KG1 (cell line): ENCODE results near the gene TLCD3B.
A peak's percentile ranks its signal among the peaks of the same experiment; 100 is the strongest.
"Not testable (repeated sequence)": the region's sequence is repeated elsewhere in the genome, so short reads cannot be mapped to it uniquely, and the experiment has no call there.

ENCODE experiments used
- DNase-seq: peaks from one replicate; lab custom pipeline; 2025; lab: John Stamatoyannopoulos, UW

Gene TLCD3B

GRCh38 chr16:30060836-30061554 lies 29.9 kb upstream of the TLCD3B start:
- DNase-seq, result no peak

GRCh38 chr16:30060346-30060745 lies 29.3 kb upstream of the TLCD3B start:
- no peak for DNase-seq

GRCh38 chr16:30054959-30055553 lies 24.0 kb upstream of the TLCD3B start:
- peak; percentile 10 for DNase-seq

GRCh38 chr16:30054451-30054850 lies 23.4 kb upstream of the TLCD3B start:
- DNase-seq, result no peak

GRCh38 chr16:30053376-30054015 lies 22.4 kb upstream of the TLCD3B start:
- DNase-seq, result no peak

- peak; percentile 73 for DNase-seq
Observed at GRCh38 chr16:30052671-30053372, 21.8 kb upstream of the TLCD3B start.

- no peak for DNase-seq
Observed at GRCh38 chr16:30051518-30051917, 20.4 kb upstream of the TLCD3B start.

- DNase-seq, result no peak
Observed at GRCh38 chr16:30049871-30050270, 18.8 kb upstream of the TLCD3B start.

GRCh38 chr16:30046588-30046987 lies 15.5 kb upstream of the TLCD3B start:
- DNase-seq, result no peak

GRCh38 chr16:30046178-30046577 lies 15.1 kb upstream of the TLCD3B start:
- no peak for DNase-seq

GRCh38 chr16:30041841-30042240 lies 10.8 kb upstream of the TLCD3B start:
- no peak for DNase-seq

GRCh38 chr16:30040690-30041089 lies 9.6 kb upstream of the TLCD3B start:
- not testable (repeated sequence) for DNase-seq

GRCh38 chr16:30040221-30040620 lies 9.2 kb upstream of the TLCD3B start:
- no peak for DNase-seq

- no peak for DNase-seq
Observed at GRCh38 chr16:30033270-30033669, 2.2 kb upstream of the TLCD3B start.

- peak; percentile 40 for DNase-seq
Observed at GRCh38 chr16:30032083-30032819, 1.2 kb upstream of the TLCD3B start.

- no peak for DNase-seq
Observed at GRCh38 chr16:30031477-30031918, 427 bp upstream of the TLCD3B start.

GRCh38 chr16:30030011-30030685 lies 923 bp downstream of the TLCD3B start:
- no peak for DNase-seq

- DNase-seq, result no peak
Observed at GRCh38 chr16:30028438-30029076, 2.5 kb downstream of the TLCD3B start.

- no peak for DNase-seq
Observed at GRCh38 chr16:30027588-30028437, 3.3 kb downstream of the TLCD3B start.

GRCh38 chr16:30026449-30026848 lies 4.6 kb downstream of the TLCD3B start:
- no peak for DNase-seq
